ENCODE data around the gene SFXN3.
A peak's percentile ranks its signal among the peaks of the same experiment; 100 is the strongest.

Gene SFXN3

GRCh38 chr10:101003639-101004206 is 27.3 kb upstream of the SFXN3 start:
- Histone ChIP-seq H2BK12ac (ENCODE audit: low read length) (peak overlapping the region; percentile 8), H3K14ac (ENCODE audit: low read length) (no peak overlapping the region), H3K4me1 (ENCODE audit: control insufficient read depth in 2 of 2, insufficient read depth in 1 of 2, low read depth in 1 of 2, low read length in 2 of 2) (peaks cover 19 to 20% of the 10 kb centered on the region in 2 donors), H3K27me3 (ENCODE audit: control insufficient read depth in 3 of 3, insufficient read depth in 3 of 3, low read depth in 1 of 3, low read length in 3 of 3) (no peaks in the 10 kb centered on the region), H3K27ac (replicated peaks; ENCODE audit: low read length) (no peak overlapping the region), H3K18ac (ENCODE audit: low read length) (no peak overlapping the region), H3K23ac (ENCODE audit: low read depth, low read length, poor library complexity) (no peak overlapping the region), H3K4me3 (ENCODE audit: low read length in 2 of 2) (no peak overlapping the region), H3K9me3 (replicated peaks in 1 of 2; ENCODE audit: control insufficient read depth in 2 of 2, insufficient read depth in 1 of 2, low read depth in 1 of 2, low read length in 2 of 2) (no peaks in the 10 kb centered on the region), H3K4me2 (ENCODE audit: insufficient read depth, low read length, poor library complexity, severe bottlenecking) (no peak overlapping the region), H2BK15ac (ENCODE audit: low read length) (no peak overlapping the region), H3K36me3 (replicated peaks in 1 of 2; ENCODE audit: control insufficient read depth in 2 of 2, insufficient read depth in 2 of 2, low read length in 2 of 2) (peaks cover 40 to 59% of the 10 kb centered on the region in 2 donors), H3K4ac (ENCODE audit: low read length) (no peak overlapping the region), H3K9ac (ENCODE audit: low read depth, low read length, poor library complexity) (no peak overlapping the region), H4K8ac (ENCODE audit: low read depth, low read length) (no peak overlapping the region), H2AFZ (ENCODE audit: low read length) (no peak overlapping the region), H2AK5ac (ENCODE audit: low read depth, low read length) (no peak overlapping the region), H2BK5ac (ENCODE audit: low read length) (no peak overlapping the region), H4K91ac (ENCODE audit: low read depth, low read length, poor library complexity) (no peak overlapping the region), H3K79me1 (ENCODE audit: low read depth, low read length) (peaks cover 28% of the 10 kb centered on the region), H2BK120ac (ENCODE audit: low read depth, low read length) (no peak overlapping the region)
- no peak for DNase-seq (ENCODE audit: low spot score)
- WGBS, 2 donors (ENCODE audit: extremely low coverage in 2 of 2, insufficient read length in 2 of 2, insufficient replicate concordance in 1 of 2), result no CpG with 5 or more reads among the region's 18 CpGs

GRCh38 chr10:101005361-101005760 is 25.7 kb upstream of the SFXN3 start:
- Histone ChIP-seq H4K91ac (ENCODE audit: low read depth, low read length, poor library complexity) (no peak overlapping the region), H2AK5ac (ENCODE audit: low read depth, low read length) (no peak overlapping the region), H2BK15ac (ENCODE audit: low read length) (no peak overlapping the region), H3K18ac (ENCODE audit: low read length) (peak overlapping the region; percentile 28), H3K4me2 (ENCODE audit: insufficient read depth, low read length, poor library complexity, severe bottlenecking) (no peak overlapping the region), H2BK12ac (ENCODE audit: low read length) (no peak overlapping the region), H3K27me3 (ENCODE audit: control insufficient read depth in 3 of 3, insufficient read depth in 3 of 3, low read depth in 1 of 3, low read length in 3 of 3) (no peaks in the 10 kb centered on the region), H3K4me3 (ENCODE audit: low read length in 2 of 2) (no peak overlapping the region), H2BK5ac (ENCODE audit: low read length) (peak overlapping the region; percentile 39), H3K4me1 (ENCODE audit: control insufficient read depth in 2 of 2, insufficient read depth in 1 of 2, low read depth in 1 of 2, low read length in 2 of 2) (peaks cover 18 to 25% of the 10 kb centered on the region in 2 donors), H3K9me3 (replicated peaks in 1 of 2; ENCODE audit: control insufficient read depth in 2 of 2, insufficient read depth in 1 of 2, low read depth in 1 of 2, low read length in 2 of 2) (no peaks in the 10 kb centered on the region), H3K27ac (replicated peaks; ENCODE audit: low read length) (no peak overlapping the region), H3K36me3 (replicated peaks in 1 of 2; ENCODE audit: control insufficient read depth in 2 of 2, insufficient read depth in 2 of 2, low read length in 2 of 2) (peaks cover 42 to 59% of the 10 kb centered on the region in 2 donors), H3K14ac (ENCODE audit: low read length) (no peak overlapping the region), H3K9ac (ENCODE audit: low read depth, low read length, poor library complexity) (no peak overlapping the region), H3K4ac (ENCODE audit: low read length) (no peak overlapping the region), H3K23ac (ENCODE audit: low read depth, low read length, poor library complexity) (no peak overlapping the region), H3K79me1 (ENCODE audit: low read depth, low read length) (peaks cover 26% of the 10 kb centered on the region), H2AFZ (ENCODE audit: low read length) (no peak overlapping the region), H2BK120ac (ENCODE audit: low read depth, low read length) (no peak overlapping the region), H4K8ac (ENCODE audit: low read depth, low read length) (no peak overlapping the region)
- no CpG with 5 or more reads among the region's 23 CpGs for WGBS, 2 donors (ENCODE audit: extremely low coverage in 2 of 2, insufficient read length in 2 of 2, insufficient replicate concordance in 1 of 2)
- DNase-seq (ENCODE audit: low spot score), result no peak

GRCh38 chr10:101005869-101006567 is 25.0 kb upstream of the SFXN3 start:
- Histone ChIP-seq H3K27ac (replicated peaks; ENCODE audit: low read length) (no peak overlapping the region), H2AK5ac (ENCODE audit: low read depth, low read length) (no peak overlapping the region), H3K4me3 (ENCODE audit: low read length in 2 of 2) (no peak overlapping the region), H3K14ac (ENCODE audit: low read length) (no peak overlapping the region), H4K8ac (ENCODE audit: low read depth, low read length) (no peak overlapping the region), H2BK5ac (ENCODE audit: low read length) (peak overlapping the region; percentile 53), H3K79me1 (ENCODE audit: low read depth, low read length) (peaks cover 25% of the 10 kb centered on the region), H4K91ac (ENCODE audit: low read depth, low read length, poor library complexity) (no peak overlapping the region), H3K4me1 (ENCODE audit: control insufficient read depth in 2 of 2, insufficient read depth in 1 of 2, low read depth in 1 of 2, low read length in 2 of 2) (peaks cover 14 to 21% of the 10 kb centered on the region in 2 donors), H3K18ac (ENCODE audit: low read length) (peak overlapping the region; percentile 28), H3K4ac (ENCODE audit: low read length) (no peak overlapping the region), H2BK15ac (ENCODE audit: low read length) (no peak overlapping the region), H3K9ac (ENCODE audit: low read depth, low read length, poor library complexity) (no peak overlapping the region), H2BK120ac (ENCODE audit: low read depth, low read length) (no peak overlapping the region), H2BK12ac (ENCODE audit: low read length) (no peak overlapping the region), H3K36me3 (replicated peaks in 1 of 2; ENCODE audit: control insufficient read depth in 2 of 2, insufficient read depth in 2 of 2, low read length in 2 of 2) (peaks cover 42 to 59% of the 10 kb centered on the region in 2 donors), H3K9me3 (replicated peaks in 1 of 2; ENCODE audit: control insufficient read depth in 2 of 2, insufficient read depth in 1 of 2, low read depth in 1 of 2, low read length in 2 of 2) (no peaks in the 10 kb centered on the region), H2AFZ (ENCODE audit: low read length) (no peak overlapping the region), H3K27me3 (ENCODE audit: control insufficient read depth in 3 of 3, insufficient read depth in 3 of 3, low read depth in 1 of 3, low read length in 3 of 3) (no peaks in the 10 kb centered on the region), H3K23ac (ENCODE audit: low read depth, low read length, poor library complexity) (no peak overlapping the region), H3K4me2 (ENCODE audit: insufficient read depth, low read length, poor library complexity, severe bottlenecking) (no peak overlapping the region)
- DNase-seq (ENCODE audit: low spot score), result no peak
- WGBS, 2 donors (ENCODE audit: extremely low coverage in 2 of 2, insufficient read length in 2 of 2, insufficient replicate concordance in 1 of 2), result no CpG with 5 or more reads among the region's 4 CpGs

DNA sequence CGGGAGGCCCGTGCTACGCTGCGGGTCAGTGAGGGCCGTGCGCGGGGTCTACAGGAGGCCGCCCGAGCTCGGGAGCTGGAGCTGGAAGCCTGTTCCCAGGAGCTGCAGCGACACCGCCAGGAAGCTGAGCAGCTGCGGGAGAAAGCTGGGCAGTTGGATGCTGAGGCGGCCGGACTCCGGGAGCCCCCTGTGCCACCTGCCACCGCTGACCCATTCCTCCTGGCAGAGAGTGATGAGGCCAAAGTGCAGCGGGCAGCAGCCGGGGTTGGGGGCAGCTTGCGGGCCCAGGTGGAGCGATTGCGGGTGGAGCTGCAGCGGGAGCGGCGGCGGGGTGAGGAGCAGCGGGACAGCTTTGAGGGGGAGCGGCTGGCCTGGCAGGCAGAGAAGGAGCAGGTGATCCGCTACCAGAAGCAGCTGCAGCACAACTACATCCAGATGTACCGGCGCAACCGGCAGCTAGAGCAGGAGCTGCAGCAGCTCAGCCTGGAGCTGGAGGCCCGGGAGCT is 24.4 kb upstream of the SFXN3 start:
- peak overlapping the region; percentile 53 for H2BK5ac ChIP-seq (ENCODE audit: low read length)
- no peak overlapping the region for H2BK15ac ChIP-seq (ENCODE audit: low read length)
- no peak overlapping the region for H3K4me2 ChIP-seq (ENCODE audit: insufficient read depth, low read length, poor library complexity, severe bottlenecking)
- H3K4ac ChIP-seq (ENCODE audit: low read length), result no peak overlapping the region
- peak overlapping the region; percentile 50 for H3K9ac ChIP-seq (ENCODE audit: low read depth, low read length, poor library complexity)
- no peaks in the 10 kb centered on the region for H3K27me3 ChIP-seq (ENCODE audit: control insufficient read depth in 3 of 3, insufficient read depth in 3 of 3, low read depth in 1 of 3, low read length in 3 of 3)
- peak overlapping the region; percentile 73 for H2BK12ac ChIP-seq (ENCODE audit: low read length)
- no peak for DNase-seq (ENCODE audit: low spot score)
- H3K18ac ChIP-seq (ENCODE audit: low read length), result peak overlapping the region; percentile 28
- H2AFZ ChIP-seq (ENCODE audit: low read length), result no peak overlapping the region
- no peak overlapping the region for H2BK120ac ChIP-seq (ENCODE audit: low read depth, low read length)
- H4K8ac ChIP-seq (ENCODE audit: low read depth, low read length), result peak overlapping the region; percentile 65
- no peak overlapping the region for H4K91ac ChIP-seq (ENCODE audit: low read depth, low read length, poor library complexity)
- no CpG with 5 or more reads among the region's 33 CpGs for WGBS, 2 donors (ENCODE audit: extremely low coverage in 2 of 2, insufficient read length in 2 of 2, insufficient replicate concordance in 1 of 2)
- H3K79me1 ChIP-seq (ENCODE audit: low read depth, low read length), result peaks cover 22% of the 10 kb centered on the region
- H3K23ac ChIP-seq (ENCODE audit: low read depth, low read length, poor library complexity), result peak overlapping the region; percentile 89
- peak overlapping the region; percentile 75 for H2AK5ac ChIP-seq (ENCODE audit: low read depth, low read length)
- H3K4me1 ChIP-seq (ENCODE audit: control insufficient read depth in 2 of 2, insufficient read depth in 1 of 2, low read depth in 1 of 2, low read length in 2 of 2), result peaks cover 8 to 18% of the 10 kb centered on the region in 2 donors
- peaks cover 42 to 57% of the 10 kb centered on the region in 2 donors for H3K36me3 ChIP-seq (replicated peaks in 1 of 2; ENCODE audit: control insufficient read depth in 2 of 2, insufficient read depth in 2 of 2, low read length in 2 of 2)
- H3K4me3 ChIP-seq (ENCODE audit: low read length in 2 of 2), result no peak overlapping the region
- H3K14ac ChIP-seq (ENCODE audit: low read length), result no peak overlapping the region
- H3K27ac ChIP-seq (replicated peaks; ENCODE audit: low read length), result no peak overlapping the region
- no peaks in the 10 kb centered on the region for H3K9me3 ChIP-seq (replicated peaks in 1 of 2; ENCODE audit: control insufficient read depth in 2 of 2, insufficient read depth in 1 of 2, low read depth in 1 of 2, low read length in 2 of 2)

Data from neuronal stem cell (in vitro differentiated cells).